Kasumi-1 (cell line): ENCODE measurements around the gene HMOX2.
A peak's percentile ranks its signal among the peaks of the same experiment; 100 is the strongest.

ENCODE experiments used
- DNase-seq, 2 experiments: peaks; one replicate each; lab custom pipeline; 2025; lab: John Stamatoyannopoulos, UW

The HMOX2 gene

GRCh38 chr16:4463522-4464163 lies 12.6 kb upstream of the HMOX2 start:
- DNase-seq, result no peak

GRCh38 chr16:4465977-4466779 lies 10.0 kb upstream of the HMOX2 start:
- DNase-seq, result peak; percentile 77 to 90

GRCh38 chr16:4467916-4468315 lies 8.3 kb upstream of the HMOX2 start:
- no peak for DNase-seq

- no peak for DNase-seq
Measured at GRCh38 chr16:4468972-4469371, 7.2 kb upstream of the HMOX2 start.

GRCh38 chr16:4471869-4472268 lies 4.3 kb upstream of the HMOX2 start:
- no peak for DNase-seq

GRCh38 chr16:4472880-4473279 lies 3.3 kb upstream of the HMOX2 start:
- DNase-seq, result no peak

GRCh38 chr16:4474192-4474961 lies 1.8 kb upstream of the HMOX2 start, which contains the start of gene NMRAL1:
NMRAL1 (minus strand) TSS chr16:4474625; CDS start chr16:4474132, 493 bp downstream.
- peak; percentile 74 to 79 for DNase-seq

GRCh38 chr16:4477966-4478365 lies 1.8 kb downstream of the HMOX2 start:
- DNase-seq, result peak; percentile 7 to 34

- no peak for DNase-seq
Measured at GRCh38 chr16:4481526-4481925, 5.3 kb downstream of the HMOX2 start.

- no peak for DNase-seq
Measured at GRCh38 chr16:4481963-4482362, 5.8 kb downstream of the HMOX2 start.

GRCh38 chr16:4486126-4486893 lies 10.1 kb downstream of the HMOX2 start:
- DNase-seq, result no peak

- no peak for DNase-seq
Measured at GRCh38 chr16:4487955-4488498, 11.8 kb downstream of the HMOX2 start.

GRCh38 chr16:4488499-4488967 lies 12.3 kb downstream of the HMOX2 start:
- no peak for DNase-seq

- no peak for DNase-seq
Measured at GRCh38 chr16:4489030-4489429, 12.8 kb downstream of the HMOX2 start.

GRCh38 chr16:4491898-4492297 lies 15.7 kb downstream of the HMOX2 start:
- DNase-seq, result no peak

- DNase-seq, result no peak
Measured at GRCh38 chr16:4494746-4495490, 18.7 kb downstream of the HMOX2 start.

- DNase-seq, result no peak
Measured at GRCh38 chr16:4495766-4496165, 19.6 kb downstream of the HMOX2 start.

- no peak for DNase-seq
Measured at GRCh38 chr16:4496305-4496704, 20.1 kb downstream of the HMOX2 start.

- DNase-seq, result no peak
Measured at GRCh38 chr16:4498546-4499195, 22.5 kb downstream of the HMOX2 start.

GRCh38 chr16:4499196-4499555 lies 23.0 kb downstream of the HMOX2 start:
- DNase-seq, result no peak
